GM23338 (cell line): ENCODE results near the gene ZNF112.

Experiments used
- CREB1 ChIP-seq: fragments of 250-450 bp; sonication (Bioruptor Pico); IDR thresholded peaks from 2 replicates; pipeline ENCODE4 v1.5.0; 2020; ENCODE audit warnings: low read depth, mild to moderate bottlenecking, moderate library complexity
- EZH2 ChIP-seq: fragments of 200-600 bp; sonication (generic); IDR thresholded peaks from one replicate; pipeline ENCODE4 v1.8.0; 2017; ENCODE audit warnings: antibody characterized with exemption, mild to moderate bottlenecking, low read depth; ENCODE audit not compliant: unreplicated experiment
- EZH2phosphoT487 ChIP-seq: fragments of 200-600 bp; sonication (generic); IDR thresholded peaks from one replicate; pipeline ENCODE4 v1.8.1; 2018; ENCODE audit warnings: antibody characterized with exemption; ENCODE audit not compliant: unreplicated experiment
- JUNB ChIP-seq: IDR thresholded peaks from one replicate; pipeline ENCODE4 v1.6.1; 2016; ENCODE audit warnings: antibody characterized with exemption; ENCODE audit not compliant: unreplicated experiment
- POLR2AphosphoS5 ChIP-seq: IDR thresholded peaks from 2 replicates; pipeline ENCODE4 v1.6.1; 2016; ENCODE audit warnings: antibody characterized with exemption, low read depth
- STAT1 ChIP-seq: IDR thresholded peaks from one replicate; pipeline ENCODE4 v1.6.1; 2016; ENCODE audit warnings: antibody characterized with exemption; ENCODE audit not compliant: unreplicated experiment
- TF ChIP-seq, protein P1 (sequence below), 2 experiments: fragments of 200-600 bp in 1 of 2; sonication (generic) in 1 of 2; conservative IDR thresholded peaks; 2 replicates each; pipeline versions ENCODE4 v1.5.1 to v1.6.1; 2016 to 2017; ENCODE audit warnings: antibody characterized with exemption in 2 of 2, low read depth in 2 of 2, mild to moderate bottlenecking in 2 of 2, moderate library complexity in 1 of 2
- TF ChIP-seq, protein P2 (sequence below): IDR thresholded peaks from one replicate; pipeline ENCODE4 v1.6.1; 2018; ENCODE audit warnings: antibody characterized with exemption; ENCODE audit not compliant: unreplicated experiment
- TF ChIP-seq, protein P3 (sequence below): IDR thresholded peaks from 2 replicates; pipeline ENCODE4 v1.6.1; 2016; ENCODE audit warnings: antibody characterized with exemption

DNA sequence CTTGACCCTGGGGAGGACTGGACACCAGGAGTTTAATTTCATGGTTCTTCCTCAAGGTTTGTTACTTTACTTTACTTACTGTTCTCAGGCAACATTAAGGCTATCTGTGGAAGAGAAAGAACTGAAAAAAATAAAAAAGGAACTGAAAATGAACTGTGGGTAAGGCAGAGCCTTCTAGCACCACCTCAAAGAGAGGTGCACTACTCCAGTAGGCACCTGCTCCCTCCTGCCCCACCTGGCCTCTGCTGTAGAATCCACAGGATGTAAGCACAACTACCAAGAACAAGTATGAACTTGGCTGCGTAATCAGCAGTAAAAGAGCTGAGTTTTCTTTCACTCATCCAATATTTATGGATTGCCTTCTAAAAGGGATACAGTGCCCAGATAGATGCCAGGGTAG, 12.2 kb downstream of the ZNF112 start:
- TF ChIP-seq, protein P1, sequence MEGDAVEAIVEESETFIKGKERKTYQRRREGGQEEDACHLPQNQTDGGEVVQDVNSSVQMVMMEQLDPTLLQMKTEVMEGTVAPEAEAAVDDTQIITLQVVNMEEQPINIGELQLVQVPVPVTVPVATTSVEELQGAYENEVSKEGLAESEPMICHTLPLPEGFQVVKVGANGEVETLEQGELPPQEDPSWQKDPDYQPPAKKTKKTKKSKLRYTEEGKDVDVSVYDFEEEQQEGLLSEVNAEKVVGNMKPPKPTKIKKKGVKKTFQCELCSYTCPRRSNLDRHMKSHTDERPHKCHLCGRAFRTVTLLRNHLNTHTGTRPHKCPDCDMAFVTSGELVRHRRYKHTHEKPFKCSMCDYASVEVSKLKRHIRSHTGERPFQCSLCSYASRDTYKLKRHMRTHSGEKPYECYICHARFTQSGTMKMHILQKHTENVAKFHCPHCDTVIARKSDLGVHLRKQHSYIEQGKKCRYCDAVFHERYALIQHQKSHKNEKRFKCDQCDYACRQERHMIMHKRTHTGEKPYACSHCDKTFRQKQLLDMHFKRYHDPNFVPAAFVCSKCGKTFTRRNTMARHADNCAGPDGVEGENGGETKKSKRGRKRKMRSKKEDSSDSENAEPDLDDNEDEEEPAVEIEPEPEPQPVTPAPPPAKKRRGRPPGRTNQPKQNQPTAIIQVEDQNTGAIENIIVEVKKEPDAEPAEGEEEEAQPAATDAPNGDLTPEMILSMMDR (conservative IDR thresholded peaks at IDR 0.05; ENCODE audit: low read depth in 2 of 2), result no peak
- TF ChIP-seq EZH2 (no peak), CREB1 (no peak), POLR2AphosphoS5 (no peak), STAT1 (no peak), JUNB (no peak), EZH2phosphoT487 (no peak)
- TF ChIP-seq, protein P2, sequence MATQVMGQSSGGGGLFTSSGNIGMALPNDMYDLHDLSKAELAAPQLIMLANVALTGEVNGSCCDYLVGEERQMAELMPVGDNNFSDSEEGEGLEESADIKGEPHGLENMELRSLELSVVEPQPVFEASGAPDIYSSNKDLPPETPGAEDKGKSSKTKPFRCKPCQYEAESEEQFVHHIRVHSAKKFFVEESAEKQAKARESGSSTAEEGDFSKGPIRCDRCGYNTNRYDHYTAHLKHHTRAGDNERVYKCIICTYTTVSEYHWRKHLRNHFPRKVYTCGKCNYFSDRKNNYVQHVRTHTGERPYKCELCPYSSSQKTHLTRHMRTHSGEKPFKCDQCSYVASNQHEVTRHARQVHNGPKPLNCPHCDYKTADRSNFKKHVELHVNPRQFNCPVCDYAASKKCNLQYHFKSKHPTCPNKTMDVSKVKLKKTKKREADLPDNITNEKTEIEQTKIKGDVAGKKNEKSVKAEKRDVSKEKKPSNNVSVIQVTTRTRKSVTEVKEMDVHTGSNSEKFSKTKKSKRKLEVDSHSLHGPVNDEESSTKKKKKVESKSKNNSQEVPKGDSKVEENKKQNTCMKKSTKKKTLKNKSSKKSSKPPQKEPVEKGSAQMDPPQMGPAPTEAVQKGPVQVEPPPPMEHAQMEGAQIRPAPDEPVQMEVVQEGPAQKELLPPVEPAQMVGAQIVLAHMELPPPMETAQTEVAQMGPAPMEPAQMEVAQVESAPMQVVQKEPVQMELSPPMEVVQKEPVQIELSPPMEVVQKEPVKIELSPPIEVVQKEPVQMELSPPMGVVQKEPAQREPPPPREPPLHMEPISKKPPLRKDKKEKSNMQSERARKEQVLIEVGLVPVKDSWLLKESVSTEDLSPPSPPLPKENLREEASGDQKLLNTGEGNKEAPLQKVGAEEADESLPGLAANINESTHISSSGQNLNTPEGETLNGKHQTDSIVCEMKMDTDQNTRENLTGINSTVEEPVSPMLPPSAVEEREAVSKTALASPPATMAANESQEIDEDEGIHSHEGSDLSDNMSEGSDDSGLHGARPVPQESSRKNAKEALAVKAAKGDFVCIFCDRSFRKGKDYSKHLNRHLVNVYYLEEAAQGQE, result no peak
- TF ChIP-seq, protein P3, sequence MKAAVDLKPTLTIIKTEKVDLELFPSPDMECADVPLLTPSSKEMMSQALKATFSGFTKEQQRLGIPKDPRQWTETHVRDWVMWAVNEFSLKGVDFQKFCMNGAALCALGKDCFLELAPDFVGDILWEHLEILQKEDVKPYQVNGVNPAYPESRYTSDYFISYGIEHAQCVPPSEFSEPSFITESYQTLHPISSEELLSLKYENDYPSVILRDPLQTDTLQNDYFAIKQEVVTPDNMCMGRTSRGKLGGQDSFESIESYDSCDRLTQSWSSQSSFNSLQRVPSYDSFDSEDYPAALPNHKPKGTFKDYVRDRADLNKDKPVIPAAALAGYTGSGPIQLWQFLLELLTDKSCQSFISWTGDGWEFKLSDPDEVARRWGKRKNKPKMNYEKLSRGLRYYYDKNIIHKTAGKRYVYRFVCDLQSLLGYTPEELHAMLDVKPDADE, result no peak
